NCI-H82 (cell line): Measurements from ENCODE around the gene PMEPA1.

Experiments used
- DNase-seq: peaks from one replicate; lab custom pipeline; 2025; lab: John Stamatoyannopoulos, UW

Gene PMEPA1

DNA sequence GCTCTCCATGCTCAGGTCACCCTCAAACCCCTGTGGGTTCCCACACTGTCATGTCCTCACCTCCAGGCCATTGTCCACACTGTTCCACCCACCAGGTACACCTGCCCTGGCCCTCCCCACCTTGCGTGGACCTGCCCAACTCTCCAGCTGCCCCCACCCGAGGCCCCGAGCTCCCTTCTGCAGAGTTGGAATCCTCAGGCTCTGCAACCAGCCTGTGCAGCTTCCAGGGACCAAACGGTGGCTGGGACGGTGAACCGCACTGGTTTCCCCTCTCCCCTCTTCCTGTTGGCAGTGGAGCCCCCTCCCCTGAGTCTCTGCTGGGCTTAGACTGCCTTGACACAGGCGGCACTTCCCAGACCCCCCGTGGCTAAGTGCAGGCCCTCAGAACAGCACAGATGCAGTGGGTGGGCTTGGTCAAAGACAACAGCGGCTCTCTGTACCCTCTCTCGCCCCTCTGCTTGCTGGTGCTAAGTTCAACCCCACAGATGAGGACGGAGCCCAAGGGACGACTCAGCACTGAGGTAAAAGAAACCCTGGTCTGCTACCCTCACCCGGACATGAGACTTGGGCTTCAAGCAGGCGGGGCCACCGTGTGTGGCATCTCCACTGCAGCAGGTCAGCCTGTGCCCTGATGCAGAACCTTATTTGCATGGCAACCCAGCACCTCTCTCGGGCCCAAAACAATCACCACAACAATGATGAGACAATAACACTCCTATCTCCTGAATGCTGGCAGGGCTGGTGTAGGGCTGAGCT, 100.6 kb downstream of the PMEPA1 start:
- DNase-seq: no peak

GRCh38 chr20:57608516-57608915, 101.3 kb downstream of the PMEPA1 start:
- DNase-seq: no peak

GRCh38 chr20:57605878-57606277, 103.9 kb downstream of the PMEPA1 start:
- no peak for DNase-seq

GRCh38 chr20:57605045-57605444, 104.8 kb downstream of the PMEPA1 start:
- no peak for DNase-seq

DNA sequence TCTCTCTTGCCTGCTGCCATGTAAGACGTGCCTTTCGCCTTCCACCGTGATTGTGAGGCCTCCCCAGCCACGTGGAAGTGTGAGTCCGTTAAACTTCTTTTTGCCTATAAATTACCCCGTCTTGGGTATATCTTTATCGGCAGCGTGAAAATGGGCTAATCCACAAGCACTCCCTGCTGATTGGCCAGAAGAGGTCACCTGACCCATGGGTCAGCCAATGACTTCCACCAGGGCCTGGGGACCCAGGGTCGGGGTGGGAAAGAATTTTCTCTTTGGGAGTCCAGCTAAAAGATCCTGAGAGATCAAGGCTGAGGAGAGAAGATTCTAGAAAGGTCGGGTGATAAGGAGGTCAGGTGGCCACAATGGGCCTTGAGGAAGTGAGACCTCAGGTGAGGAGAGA, 106.7 kb downstream of the PMEPA1 start:
- DNase-seq: no peak

DNA sequence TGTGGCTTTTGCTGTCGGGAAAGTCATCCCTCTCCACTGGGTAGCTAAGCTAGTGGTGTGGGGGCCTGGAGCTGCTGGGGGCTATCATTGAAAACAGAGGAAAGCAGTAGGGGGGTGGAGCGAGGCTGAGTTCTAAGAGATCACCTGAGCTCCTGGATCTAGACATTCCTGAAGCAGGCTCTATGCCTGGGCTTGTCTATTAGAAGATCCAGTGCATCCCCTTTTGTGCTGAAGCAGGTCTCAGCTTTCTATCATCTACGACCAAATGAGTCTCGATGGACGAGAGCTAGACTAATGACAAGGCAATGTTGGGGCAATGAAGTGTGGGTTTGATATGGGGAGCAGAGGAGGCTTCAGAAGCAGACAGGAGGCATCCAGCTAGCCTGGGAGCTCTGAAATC, 108.1 kb downstream of the PMEPA1 start:
- no peak for DNase-seq

DNA sequence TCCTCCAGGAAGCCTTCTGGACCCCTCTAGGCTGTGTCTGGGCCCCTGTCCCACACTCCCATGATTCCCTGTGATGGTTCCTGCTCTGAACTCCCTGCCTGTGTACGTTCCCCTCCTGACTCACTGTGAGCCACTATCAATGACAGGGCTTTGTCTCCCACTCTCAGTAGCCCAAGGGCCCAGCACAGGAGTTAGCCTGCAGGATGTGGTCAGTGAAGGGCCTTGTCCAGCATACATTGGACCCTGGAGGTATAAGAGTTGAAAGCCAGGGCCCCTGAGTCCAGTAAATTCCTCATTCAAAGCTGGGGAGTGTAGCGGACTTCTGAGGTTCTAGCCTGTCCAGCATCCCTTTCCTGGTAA, 108.6 kb downstream of the PMEPA1 start:
- no peak for DNase-seq

- DNase-seq: no peak
Observed at GRCh38 chr20:57600320-57601210, 109.2 kb downstream of the PMEPA1 start.

DNA sequence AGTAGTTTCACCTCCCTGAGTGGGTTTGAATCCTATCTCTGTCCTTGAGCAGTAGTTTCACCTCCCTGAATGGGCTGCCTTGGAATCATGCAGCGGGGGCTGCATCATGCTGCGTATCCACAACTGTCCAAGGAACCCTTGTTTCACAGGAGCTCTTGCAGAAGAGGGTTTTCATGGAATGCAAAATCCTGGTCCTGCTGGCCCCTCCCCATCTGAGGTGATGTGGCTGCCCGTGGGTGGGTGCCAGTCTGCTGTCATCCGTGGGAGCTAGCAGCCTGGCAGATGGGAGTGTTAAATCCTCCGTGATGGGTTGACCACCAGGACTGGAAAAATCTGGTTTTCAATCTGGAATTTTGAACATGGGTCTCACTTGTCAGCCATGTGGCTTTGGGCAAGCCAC, 111.3 kb downstream of the PMEPA1 start:
- no peak for DNase-seq
